ENCODE measurements around the gene ABL1.
A peak's percentile ranks its signal among the peaks of the same experiment; 100 is the strongest.
"Not testable (repeated sequence)": the region's sequence is repeated elsewhere in the genome, so short reads cannot be mapped to it uniquely, and the experiment has no call there.

ABL1 gene
- 46.7 to 86.3 (median 66.8) reads per million in 9 experiments for total RNA-seq

GRCh38 chr9:130834371-130835336 is at the start of gene ABL1:
Gene ABL1, plus strand, starts transcription at chr9:130835254. Its CDS starts 193 bp downstream, at chr9:130835447.
- H3K36me3 Mint-ChIP-seq (ENCODE audit: insufficient read depth) = peaks cover 23% of the 10 kb centered on the region
- peak within 1 kb of the TSS; percentile 93 to 98 for H3K4me3 Mint-ChIP-seq
- H3K27me3 Mint-ChIP-seq = no peaks in the 10 kb centered on the region
- ATAC-seq (replicated peaks) = peak; percentile 90
- peak; percentile 74 to 77 (median 74) for DNase-seq
- H3K27ac Mint-ChIP-seq = peak within 1 kb of the TSS; percentile 86 to 99
- no peaks in the 10 kb centered on the region for H3K9me3 Mint-ChIP-seq
- H3K4me1 Mint-ChIP-seq (ENCODE audit: low read depth in 2 of 2) = peaks cover 26 to 44% of the 10 kb centered on the region in 2 donors

DNA sequence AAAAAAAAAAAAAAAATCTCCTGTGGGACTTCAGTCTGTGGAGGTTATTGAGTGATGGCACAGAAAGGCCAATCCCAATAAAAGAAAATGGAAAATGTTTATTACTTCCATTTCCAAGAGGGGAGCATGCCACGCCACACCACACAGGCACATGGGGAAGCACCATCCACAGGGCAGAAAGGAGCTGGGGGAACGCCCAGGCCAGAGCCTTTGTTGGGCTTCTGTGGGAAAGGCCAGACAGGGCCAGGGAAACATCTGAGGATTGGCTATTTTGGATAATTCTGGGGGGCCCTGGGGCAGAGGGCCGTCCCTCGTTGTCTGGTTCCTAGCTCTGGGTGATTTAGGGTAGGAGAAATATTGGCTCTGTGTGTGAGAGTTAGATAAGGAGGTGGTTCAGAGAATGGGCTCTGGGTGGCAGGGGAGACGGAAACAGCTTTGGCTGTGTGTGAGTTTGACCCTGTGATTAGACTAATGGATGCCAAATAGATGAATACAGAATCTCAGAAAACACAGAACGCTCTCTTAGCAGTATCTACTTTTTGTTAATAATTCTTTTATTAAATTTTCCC is 49.0 kb upstream of the ABL1 start:
- no peaks in the 10 kb centered on the region for H3K9me3 Mint-ChIP-seq
- ATAC-seq (replicated peaks) = no peak
- H3K4me3 Mint-ChIP-seq = no peak overlapping the region
- no peak for DNase-seq
- peak overlapping the region in 1 of 2 donors; percentile 35 for H3K27ac Mint-ChIP-seq
- no peaks in the 10 kb centered on the region for H3K36me3 Mint-ChIP-seq (ENCODE audit: insufficient read depth)
- peaks cover 4 to 11% of the 10 kb centered on the region in 2 donors for H3K4me1 Mint-ChIP-seq (ENCODE audit: low read depth in 2 of 2)
- no peaks in the 10 kb centered on the region for H3K27me3 Mint-ChIP-seq

- H3K27me3 Mint-ChIP-seq = no peaks in the 10 kb centered on the region
- no peaks in the 10 kb centered on the region for H3K36me3 Mint-ChIP-seq (ENCODE audit: insufficient read depth)
- H3K4me3 Mint-ChIP-seq = no peak overlapping the region
Measured at GRCh38 chr9:130786526-130786925, 48.5 kb upstream of the ABL1 start.

DNA sequence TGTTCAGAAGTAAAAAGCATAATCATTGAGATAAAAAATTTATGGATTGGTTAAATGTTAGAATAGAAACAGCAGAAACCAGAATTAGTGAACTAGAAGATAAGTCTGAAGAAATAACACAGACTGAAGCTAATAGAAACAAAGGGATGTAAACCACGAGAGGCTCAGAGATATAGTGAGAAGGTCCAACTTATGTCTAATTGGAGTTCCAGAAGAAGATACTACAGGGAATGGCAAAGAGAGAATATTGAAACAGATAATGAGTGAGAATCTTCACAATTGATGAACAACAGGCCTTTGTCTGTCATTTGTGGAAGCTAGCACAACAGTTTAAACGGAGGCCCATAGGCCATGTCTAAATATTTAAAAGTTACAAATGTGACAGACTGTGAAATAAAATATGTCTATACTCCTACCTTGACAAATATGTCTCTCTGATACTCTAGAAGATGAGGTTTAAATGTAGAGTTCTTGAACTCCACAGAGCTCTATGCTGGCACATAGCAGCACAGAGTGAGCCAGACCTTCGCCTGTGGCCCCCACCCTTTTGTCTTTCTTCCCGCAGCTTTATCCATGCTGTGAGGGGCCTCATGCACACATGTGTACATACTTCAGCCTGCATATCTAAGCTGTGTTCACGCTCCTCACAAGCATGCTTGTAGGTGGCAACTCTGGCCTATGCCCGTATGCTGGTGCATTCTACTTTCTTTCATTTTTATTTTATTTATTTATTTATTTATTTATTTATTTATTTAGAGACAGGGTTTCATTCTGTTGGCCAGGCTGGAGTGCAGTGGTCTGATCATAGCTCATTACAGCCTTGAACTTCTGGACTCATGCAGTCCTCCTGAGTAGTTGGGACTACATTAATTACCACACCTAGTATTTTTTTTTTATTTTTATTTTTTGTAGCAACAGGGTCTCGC is 45.0 kb upstream of the ABL1 start:
- no peaks in the 10 kb centered on the region for H3K36me3 Mint-ChIP-seq (ENCODE audit: insufficient read depth)
- DNase-seq (no peak), ATAC-seq (replicated peaks) (no peak)
- no peak overlapping the region for H3K4me3 Mint-ChIP-seq
- peak overlapping the region in 1 of 2 donors; percentile 82 for H3K27ac Mint-ChIP-seq
- H3K4me1 Mint-ChIP-seq (ENCODE audit: low read depth in 2 of 2) = peaks cover 10 to 12% of the 10 kb centered on the region in 2 donors
- no peaks in the 10 kb centered on the region for H3K9me3 Mint-ChIP-seq
- no peaks in the 10 kb centered on the region for H3K27me3 Mint-ChIP-seq

More at GRCh38 chr9:130786526-130786925, 48.5 kb upstream of the ABL1 start:
- H3K27ac Mint-ChIP-seq = peak overlapping the region in 1 of 2 donors; percentile 35
- peaks cover 7 to 11% of the 10 kb centered on the region in 2 donors for H3K4me1 Mint-ChIP-seq (ENCODE audit: low read depth in 2 of 2)
- DNase-seq = no peak
- H3K9me3 Mint-ChIP-seq = no peaks in the 10 kb centered on the region
- ATAC-seq (replicated peaks) = no peak

DNA sequence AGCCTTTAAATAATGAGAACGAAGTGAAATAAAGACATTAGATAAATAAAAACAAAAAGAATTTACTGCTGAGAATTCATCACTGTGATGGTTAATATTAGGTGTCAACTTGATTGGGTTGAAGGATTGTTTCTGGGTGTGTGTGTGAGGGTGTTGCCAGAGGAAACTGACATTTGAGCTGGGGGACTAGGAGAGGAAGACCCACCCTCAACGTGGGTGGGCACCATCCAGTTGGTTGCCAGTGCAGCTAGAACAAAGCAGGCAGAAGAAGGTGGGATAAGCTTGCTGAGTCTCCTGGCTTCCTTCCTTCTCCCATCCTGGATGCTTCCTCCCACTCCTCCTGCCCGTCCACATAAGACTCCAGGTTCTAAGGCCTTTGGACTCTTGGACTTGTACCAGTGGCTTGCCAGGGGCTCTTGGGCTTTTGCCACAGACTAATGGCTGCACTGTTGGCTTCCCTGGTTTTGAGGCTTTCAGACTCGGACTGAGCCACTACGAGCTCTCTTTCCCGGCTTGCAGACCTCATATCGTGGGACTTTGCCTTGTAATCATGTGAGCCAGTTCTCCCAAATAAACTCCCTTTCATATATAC is 43.7 kb upstream of the ABL1 start:
- Mint-ChIP-seq H3K27me3 (no peaks in the 10 kb centered on the region), H3K9me3 (no peaks in the 10 kb centered on the region), H3K27ac (no peak overlapping the region), H3K4me3 (no peak overlapping the region), H3K36me3 (ENCODE audit: insufficient read depth) (no peaks in the 10 kb centered on the region), H3K4me1 (ENCODE audit: low read depth in 2 of 2) (peaks cover 10 to 14% of the 10 kb centered on the region in 2 donors)
- ATAC-seq (replicated peaks) (no peak), DNase-seq (no peak)

DNA sequence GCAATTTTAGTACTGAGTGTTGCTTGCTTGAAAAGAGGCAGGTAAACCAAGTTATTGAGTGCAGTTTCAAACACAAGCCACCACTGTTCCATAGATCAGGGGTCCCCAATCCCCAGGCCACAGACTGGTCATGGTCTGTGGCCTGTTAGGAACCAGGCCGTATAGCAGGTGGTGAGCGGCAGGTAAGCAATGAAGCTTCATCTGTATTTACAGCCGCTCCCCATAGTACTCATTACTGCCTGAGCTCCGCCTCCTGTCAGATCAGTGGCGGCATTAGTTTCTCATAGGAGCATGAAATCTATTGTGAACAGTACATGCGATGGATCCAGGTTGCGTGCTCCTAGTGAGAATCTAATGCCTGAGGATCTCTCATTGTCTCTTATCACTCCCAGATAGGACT is 41.5 kb upstream of the ABL1 start:
- no peaks in the 10 kb centered on the region for H3K27me3 Mint-ChIP-seq
- no peaks in the 10 kb centered on the region for H3K9me3 Mint-ChIP-seq
- no peak for DNase-seq
- peaks cover 10 to 12% of the 10 kb centered on the region in 2 donors for H3K4me1 Mint-ChIP-seq (ENCODE audit: low read depth in 2 of 2)
- no peak for ATAC-seq (replicated peaks)
- H3K27ac Mint-ChIP-seq = no peak overlapping the region
- no peak overlapping the region for H3K4me3 Mint-ChIP-seq
- H3K36me3 Mint-ChIP-seq (ENCODE audit: insufficient read depth) = peaks cover 3% of the 10 kb centered on the region

- not testable (repeated sequence) for H3K9me3 Mint-ChIP-seq; ATAC-seq (replicated peaks); H3K36me3 Mint-ChIP-seq (ENCODE audit: insufficient read depth); DNase-seq; H3K4me3 Mint-ChIP-seq; H3K27ac Mint-ChIP-seq; H3K27me3 Mint-ChIP-seq
- peaks cover 12 to 13% of the 10 kb centered on the region in 2 donors for H3K4me1 Mint-ChIP-seq (ENCODE audit: low read depth in 2 of 2)
Measured at GRCh38 chr9:130794021-130794420, 41.0 kb upstream of the ABL1 start.

GRCh38 chr9:130794423-130794822 is 40.6 kb upstream of the ABL1 start:
- H3K9me3 Mint-ChIP-seq; H3K4me3 Mint-ChIP-seq; H3K27me3 Mint-ChIP-seq; H3K27ac Mint-ChIP-seq; DNase-seq; H3K36me3 Mint-ChIP-seq (ENCODE audit: insufficient read depth); ATAC-seq (replicated peaks): not testable (repeated sequence)
- peaks cover 14 to 15% of the 10 kb centered on the region in 2 donors for H3K4me1 Mint-ChIP-seq (ENCODE audit: low read depth in 2 of 2)

DNA sequence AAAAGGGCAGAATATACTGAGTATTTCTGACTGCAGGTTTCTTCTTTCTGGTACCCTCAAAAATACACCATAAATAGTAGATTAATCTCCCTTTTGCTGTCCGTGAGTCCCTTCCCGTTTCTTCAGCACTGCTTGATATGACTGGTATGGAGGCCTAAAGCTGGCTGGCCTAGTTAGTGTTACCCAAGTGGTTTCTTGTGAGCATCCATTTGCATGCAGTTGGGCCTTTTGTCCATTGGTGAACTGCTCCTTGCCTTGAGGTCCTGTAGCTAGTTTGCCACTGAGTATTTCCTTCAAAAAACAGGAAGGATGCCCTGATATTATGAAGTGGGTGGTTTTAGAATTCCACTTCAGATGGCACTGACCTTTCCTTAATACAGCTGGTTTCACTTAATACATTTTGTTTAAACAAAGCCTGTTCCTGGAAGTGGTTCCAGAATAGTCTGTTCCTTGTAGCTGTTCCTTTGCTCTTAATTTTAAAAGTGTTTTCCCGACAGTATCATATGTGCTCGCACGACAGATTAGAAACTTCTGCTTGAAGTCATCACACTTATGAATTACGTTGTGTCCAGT is 40.0 kb upstream of the ABL1 start:
- ATAC-seq (replicated peaks) = no peak
- Mint-ChIP-seq H3K36me3 (ENCODE audit: insufficient read depth) (peaks cover 3% of the 10 kb centered on the region), H3K9me3 (no peaks in the 10 kb centered on the region), H3K4me1 (ENCODE audit: low read depth in 2 of 2) (peaks cover 14 to 15% of the 10 kb centered on the region in 2 donors), H3K27me3 (no peaks in the 10 kb centered on the region), H3K4me3 (no peak overlapping the region), H3K27ac (no peak overlapping the region)
- no peak for DNase-seq

GRCh38 chr9:130803116-130803515 is 31.9 kb upstream of the ABL1 start:
- not testable (repeated sequence) for ATAC-seq (replicated peaks); H3K27me3 Mint-ChIP-seq; H3K27ac Mint-ChIP-seq; H3K36me3 Mint-ChIP-seq (ENCODE audit: insufficient read depth); DNase-seq; H3K9me3 Mint-ChIP-seq; H3K4me3 Mint-ChIP-seq
- H3K4me1 Mint-ChIP-seq (ENCODE audit: low read depth in 2 of 2) = peaks cover 20 to 26% of the 10 kb centered on the region in 2 donors

DNA sequence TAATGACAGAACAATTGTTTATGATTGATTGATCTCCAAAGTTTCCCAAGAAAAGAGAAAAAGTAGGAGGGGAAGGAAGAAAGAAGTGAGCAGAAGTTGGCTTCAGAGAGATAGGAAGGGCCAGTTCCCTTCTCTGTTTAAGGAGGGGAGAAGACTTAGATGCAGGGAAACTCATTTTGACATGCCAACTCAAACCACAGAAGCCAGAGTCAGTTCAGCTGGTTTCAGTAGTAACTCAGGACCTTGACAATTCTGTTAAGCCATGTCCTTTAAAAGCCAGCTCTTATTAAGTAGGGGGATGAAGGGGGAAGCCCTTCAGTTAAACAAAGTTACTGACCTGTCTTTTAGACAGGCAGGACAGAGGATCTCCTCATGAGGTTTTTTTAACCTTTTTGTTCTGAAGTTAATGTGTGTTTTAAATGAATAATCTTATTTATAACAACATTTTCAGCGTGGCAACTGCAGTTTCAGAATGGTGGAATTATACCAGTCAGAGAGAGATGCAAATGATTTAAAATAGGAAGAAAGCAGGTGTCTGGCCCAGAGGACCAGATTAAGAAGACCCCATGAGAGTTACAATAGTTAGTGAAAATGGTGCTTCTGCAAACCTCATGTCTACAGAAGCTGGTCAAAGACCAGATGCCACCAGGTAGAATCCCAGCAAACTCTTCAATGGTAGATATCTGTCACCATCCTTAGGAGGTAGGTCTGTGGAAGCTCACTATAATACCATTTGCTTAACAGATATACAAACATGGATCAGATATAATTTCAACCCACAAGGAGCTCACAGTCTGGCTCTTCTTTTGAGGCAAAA is 29.3 kb upstream of the ABL1 start:
- ATAC-seq (replicated peaks) (no peak), DNase-seq (no peak)
- Mint-ChIP-seq H3K27ac (peak overlapping the region; percentile 42 to 88), H3K9me3 (no peaks in the 10 kb centered on the region), H3K4me3 (no peak overlapping the region), H3K27me3 (no peaks in the 10 kb centered on the region), H3K4me1 (ENCODE audit: low read depth in 2 of 2) (peaks cover 17 to 22% of the 10 kb centered on the region in 2 donors), H3K36me3 (ENCODE audit: insufficient read depth) (no peaks in the 10 kb centered on the region)

- H3K4me3 Mint-ChIP-seq = no peak overlapping the region
- no peaks in the 10 kb centered on the region for H3K36me3 Mint-ChIP-seq (ENCODE audit: insufficient read depth)
- ATAC-seq (replicated peaks) = peak; percentile 54
- no peaks in the 10 kb centered on the region for H3K27me3 Mint-ChIP-seq
- no peak for DNase-seq
- peak overlapping the region; percentile 42 to 88 for H3K27ac Mint-ChIP-seq
- peaks cover 17 to 19% of the 10 kb centered on the region in 2 donors for H3K4me1 Mint-ChIP-seq (ENCODE audit: low read depth in 2 of 2)
- no peaks in the 10 kb centered on the region for H3K9me3 Mint-ChIP-seq
Measured at GRCh38 chr9:130806327-130806716, 28.7 kb upstream of the ABL1 start.
